ENCODE measurements around the gene HEBP1.

Gene HEBP1

GRCh38 chr12:12992418-12993130 lies 7.5 kb downstream of the HEBP1 start:
- in situ Hi-C loops (cut with HindIII; ENCODE audit: low sequenced_read_pairs): no loop called here

GRCh38 chr12:12990700-12991468 lies 9.2 kb downstream of the HEBP1 start:
- in situ Hi-C loops (cut with HindIII; ENCODE audit: low sequenced_read_pairs): no loop called here

GRCh38 chr12:12987421-12987820 lies 12.6 kb downstream of the HEBP1 start:
- in situ Hi-C loops (cut with HindIII; ENCODE audit: low sequenced_read_pairs): no loop called here

- in situ Hi-C loops (cut with HindIII; ENCODE audit: low sequenced_read_pairs): no loop called here
These were observed 13.2 kb downstream of the HEBP1 start for GRCh38 chr12:12986775-12987331.

GRCh38 chr12:12985817-12986408 lies 14.2 kb downstream of the HEBP1 start:
- in situ Hi-C loops (cut with HindIII; ENCODE audit: low sequenced_read_pairs): no loop called here

- in situ Hi-C loops (cut with HindIII; ENCODE audit: low sequenced_read_pairs): no loop called here
These were observed 15.9 kb downstream of the HEBP1 start for GRCh38 chr12:12984149-12984548.

GRCh38 chr12:12983420-12984035 lies 16.5 kb downstream of the HEBP1 start:
- in situ Hi-C loops (cut with HindIII; ENCODE audit: low sequenced_read_pairs): no loop called here

GRCh38 chr12:12982331-12982730 lies 17.7 kb downstream of the HEBP1 start:
- in situ Hi-C loops (cut with HindIII; ENCODE audit: low sequenced_read_pairs): no loop called here

GRCh38 chr12:12979731-12980259 lies 20.3 kb downstream of the HEBP1 start:
- in situ Hi-C loops (cut with HindIII; ENCODE audit: low sequenced_read_pairs): loop anchor here (5.0 kb wide), 1 partner anchor 127 kb away; no protein-coding TSS in a partner anchor

GRCh38 chr12:12979126-12979525 lies 20.9 kb downstream of the HEBP1 start:
- in situ Hi-C loops (cut with HindIII; ENCODE audit: low sequenced_read_pairs): loop anchor here (5.0 kb wide), 1 partner anchor 127 kb away; no protein-coding TSS in a partner anchor

- in situ Hi-C loops (cut with HindIII; ENCODE audit: low sequenced_read_pairs): loop anchor here (5.0 kb wide), 1 partner anchor 125 kb away; no protein-coding TSS in a partner anchor
These were observed 22.8 kb downstream of the HEBP1 start for GRCh38 chr12:12977231-12977630.

GRCh38 chr12:12976366-12976765 lies 23.7 kb downstream of the HEBP1 start:
- in situ Hi-C loops (cut with HindIII; ENCODE audit: low sequenced_read_pairs): loop anchor here (5.0 kb wide), 1 partner anchor 124 kb away; no protein-coding TSS in a partner anchor

GRCh38 chr12:12975322-12976077 lies 24.6 kb downstream of the HEBP1 start:
- in situ Hi-C loops (cut with HindIII; ENCODE audit: low sequenced_read_pairs): loop anchor here (5.0 kb wide), 1 partner anchor 123 kb away; no protein-coding TSS in a partner anchor

- in situ Hi-C loops (cut with HindIII; ENCODE audit: low sequenced_read_pairs): no loop called here
These were observed 25.9 kb downstream of the HEBP1 start for GRCh38 chr12:12974211-12974610.

- in situ Hi-C loops (cut with HindIII; ENCODE audit: low sequenced_read_pairs): no loop called here
These were observed 27.0 kb downstream of the HEBP1 start for GRCh38 chr12:12973019-12973418.

GRCh38 chr12:12965836-12966235 lies 34.2 kb downstream of the HEBP1 start:
- in situ Hi-C loops (cut with HindIII; ENCODE audit: low sequenced_read_pairs): no loop called here

- in situ Hi-C loops (cut with HindIII; ENCODE audit: low sequenced_read_pairs): no loop called here
These were observed 35.8 kb downstream of the HEBP1 start for GRCh38 chr12:12964255-12964654.

GRCh38 chr12:12960639-12961209 lies 39.3 kb downstream of the HEBP1 start:
- in situ Hi-C loops (cut with HindIII; ENCODE audit: low sequenced_read_pairs): no loop called here

- in situ Hi-C loops (cut with HindIII; ENCODE audit: low sequenced_read_pairs): no loop called here
These were observed 41.2 kb downstream of the HEBP1 start for GRCh38 chr12:12958886-12959285.

Data from endothelial cell of hepatic sinusoid (primary cell).